Retinal pigment epithelial cell (primary cell): ENCODE measurements around the gene GPX7.

Experiments
- DNase-seq: peaks from one replicate; pipeline ENCODE4 v3.0.0-alpha.2; 2010; ENCODE audit warnings: low read depth
- H3K4me3 ChIP-seq: 2 replicates; pipeline ENCODE4 v1.5.1; 2011; ENCODE audit warnings: mild to moderate bottlenecking, low read length, control low read depth, moderate library complexity
- CTCF ChIP-seq: conservative IDR thresholded peaks from 2 replicates; pipeline ENCODE4 v1.5.1; 2011; ENCODE audit warnings: low read depth, low read length, control low read depth, inconsistent platforms

Gene GPX7

GRCh38 chr1:52599236-52599635 is 2.9 kb upstream of the GPX7 start:
- no peak for TF ChIP-seq CTCF
- DNase-seq, result no peak
- no peak overlapping the region for H3K4me3 ChIP-seq

GRCh38 chr1:52600533-52601179 is 1.5 kb upstream of the GPX7 start:
- DNase-seq, result no peak
- no peak overlapping the region for H3K4me3 ChIP-seq
- no peak for TF ChIP-seq CTCF

- no peak for DNase-seq
- peak overlapping the region; percentile 51 for H3K4me3 ChIP-seq
- no peak for TF ChIP-seq CTCF
These were observed 652 bp upstream of the GPX7 start for GRCh38 chr1:52601519-52601918.

- peak overlapping the region; percentile 52 for H3K4me3 ChIP-seq
- no peak for DNase-seq
- no peak for TF ChIP-seq CTCF
These were observed 857 bp downstream of the GPX7 start for GRCh38 chr1:52602856-52603600.

GRCh38 chr1:52603630-52604029 is 1.5 kb downstream of the GPX7 start:
- TF ChIP-seq CTCF, result no peak
- no peak overlapping the region for H3K4me3 ChIP-seq
- DNase-seq, result no peak

GRCh38 chr1:52604063-52604770 is 2.0 kb downstream of the GPX7 start:
- TF ChIP-seq CTCF, result no peak
- no peak for DNase-seq
- H3K4me3 ChIP-seq, result no peak overlapping the region
